SK-N-SH (cell line): ENCODE measurements around the gene TECPR1. TPM values are rescaled to one million over a fixed set of nuclear protein-coding genes. Genes with fewer than 3 reads are reported as not detected.

ENCODE experiments used
- CTCF ChIA-PET: fragments of 300-600, 350-600 bp; formaldehyde crosslinking; extraction: SDS; loops from one replicate; lab custom pipeline; 2021; lab: Yijun Ruan, JAX
- POLR2A ChIA-PET: fragments of 350-600 bp; sonication (Branson Sonifier 250); formaldehyde crosslinking; extraction: SDS; loops from one replicate; lab custom pipeline; 2020; ENCODE audit warnings: antibody characterized with exemption, inconsistent platforms; lab: Yijun Ruan, JAX
- DNase-seq: peaks from one replicate; pipeline ENCODE4 v3.0.0; 2012
- H2AFZ ChIP-seq: fragments of 200-600 bp; sonication (generic); 2 replicates; pipeline ENCODE4 v1.8.1; 2016; ENCODE audit warnings: antibody characterized with exemption, mild to moderate bottlenecking, low read depth
- H3F3A ChIP-seq: fragments of 200-600 bp; sonication (generic); replicated peaks from 2 replicates; pipeline ENCODE3; 2016; ENCODE audit warnings: antibody characterized with exemption, mild to moderate bottlenecking; ENCODE audit not compliant: insufficient read depth
- H3K27ac ChIP-seq, 2 experiments: fragments of 200-500 bp in 1 of 2; fragments of 200-600 bp in 1 of 2; sonication (Bioruptor generic) in 1 of 2; sonication (generic), shearing (Covaris generic) in 1 of 2; 2 replicates each; pipeline versions ENCODE4 v1.5.1 to v1.6.1; 2014 to 2016; ENCODE audit warnings: low read depth in 2 of 2, inconsistent platforms in 1 of 2, low read length in 1 of 2, mild to moderate bottlenecking in 1 of 2, mixed read lengths in 1 of 2
- H3K27me3 ChIP-seq: fragments of 200-600 bp; sonication (generic), shearing (Covaris generic); 2 replicates; pipeline ENCODE4 v1.6.1; 2016; ENCODE audit warnings: mixed run types; ENCODE audit not compliant: insufficient read depth
- H3K36me3 ChIP-seq, 2 experiments: fragments of 200-500 bp in 1 of 2; fragments of 200-600 bp in 1 of 2; sonication (Bioruptor generic) in 1 of 2; sonication (generic) in 1 of 2; replicated peaks in 1 of 2; 2 replicates each; pipeline versions ENCODE3 to v1.5.1; 2014 to 2016; ENCODE audit warnings: low read length in 1 of 2, mild to moderate bottlenecking in 1 of 2; ENCODE audit not compliant: insufficient read depth in 2 of 2, control insufficient read depth in 1 of 2
- H3K4me1 ChIP-seq, 2 experiments: fragments of 200-500 bp in 1 of 2; fragments of 200-600 bp in 1 of 2; sonication (Bioruptor generic) in 1 of 2; sonication (generic), shearing (Covaris generic) in 1 of 2; 2 replicates each; pipeline versions ENCODE4 v1.5.1 to v1.6.1; 2014 to 2016; ENCODE audit warnings: low read depth in 1 of 2, low read length in 1 of 2, mixed run types in 1 of 2; ENCODE audit not compliant: insufficient read depth in 2 of 2, control insufficient read depth in 1 of 2
- H3K4me2 ChIP-seq: fragments of 200-600 bp; sonication (generic), shearing (Covaris generic); 2 replicates; pipeline ENCODE4 v1.6.1; 2017; ENCODE audit warnings: mixed run types
- H3K4me3 ChIP-seq, 2 experiments: fragments of 200-500 bp in 1 of 2; fragments of 200-600 bp in 1 of 2; sonication (Bioruptor generic) in 1 of 2; sonication (generic), shearing (Covaris generic) in 1 of 2; 2 replicates each; pipeline versions ENCODE4 v1.5.1 to v1.8.1; 2014 to 2016; ENCODE audit warnings: low read depth in 2 of 2, inconsistent platforms in 1 of 2, low read length in 1 of 2, mild to moderate bottlenecking in 1 of 2, mixed read lengths in 1 of 2, moderate library complexity in 1 of 2
- H3K79me2 ChIP-seq: fragments of 200-600 bp; sonication (generic); 2 replicates; pipeline ENCODE4 v1.8.1; 2017; ENCODE audit warnings: mild to moderate bottlenecking; ENCODE audit not compliant: insufficient read depth
- H3K9ac ChIP-seq: fragments of 200-600 bp; sonication (generic); 2 replicates; pipeline ENCODE4 v1.6.1; 2017; ENCODE audit warnings: mixed run types
- H3K9me2 ChIP-seq: fragments of 200-600 bp; sonication (generic); 2 replicates; pipeline ENCODE4 v1.6.1; 2017; ENCODE audit warnings: mixed run types
- H3K9me3 ChIP-seq: fragments of 200-600 bp; sonication (generic); 2 replicates; pipeline ENCODE4 v1.6.1; 2017; ENCODE audit warnings: mixed run types, mild to moderate bottlenecking, moderate library complexity
- H4K20me1 ChIP-seq: fragments of 200-600 bp; sonication (generic); 2 replicates; pipeline ENCODE4 v1.6.1; 2017; ENCODE audit warnings: mild to moderate bottlenecking, mixed run types; ENCODE audit not compliant: insufficient read depth
- CHD2 ChIP-seq: fragments of 150-350 bp; IDR thresholded peaks from 2 replicates; pipeline ENCODE4 v1.6.1; 2018; ENCODE audit warnings: low read length; ENCODE audit not compliant: partially characterized antibody
- EZH2phosphoT487 ChIP-seq: fragments of 200-600 bp; sonication (generic); IDR thresholded peaks from 2 replicates; pipeline ENCODE4 v1.6.1; 2017; ENCODE audit warnings: low read depth, mixed run types, mild to moderate bottlenecking, antibody characterized with exemption, moderate library complexity, borderline replicate concordance
- FOXM1 ChIP-seq: IDR thresholded peaks from 2 replicates; pipeline ENCODE4 v1.4.0; 2012; ENCODE audit warnings: low read depth, mild to moderate bottlenecking
- JUND ChIP-seq: IDR thresholded peaks from 2 replicates; pipeline ENCODE4 v1.4.0; 2012
- MXI1 ChIP-seq: IDR thresholded peaks from 2 replicates; pipeline ENCODE4 v1.6.1; 2012; ENCODE audit warnings: mild to moderate bottlenecking, low read depth, low read length, improper control_type of control experiment
- PBX3 ChIP-seq: IDR thresholded peaks from 2 replicates; pipeline ENCODE4; 2012
- POLR2AphosphoS5 ChIP-seq: IDR thresholded peaks from 2 replicates; pipeline ENCODE4 v1.6.1; 2012; ENCODE audit warnings: low read depth, low read length
- RFX5 ChIP-seq: IDR thresholded peaks from 2 replicates; pipeline ENCODE4 v1.6.1; 2012; ENCODE audit warnings: mild to moderate bottlenecking, improper control_type of control experiment, low read length
- SIN3A ChIP-seq: IDR thresholded peaks from 2 replicates; pipeline ENCODE4 v1.6.1; 2012; ENCODE audit warnings: low read depth, mild to moderate bottlenecking, low read length, moderate library complexity, borderline replicate concordance
- SMC3 ChIP-seq: IDR thresholded peaks from 2 replicates; pipeline ENCODE4 v1.6.1; 2012; ENCODE audit warnings: low read depth, low read length, improper control_type of control experiment
- TAF1 ChIP-seq: IDR thresholded peaks from 2 replicates; pipeline ENCODE4 v1.6.1; 2012; ENCODE audit warnings: low read depth, mild to moderate bottlenecking, low read length, moderate library complexity, borderline replicate concordance
- TCF12 ChIP-seq: IDR thresholded peaks from 2 replicates; pipeline ENCODE4 v1.4.0; 2012
- USF1 ChIP-seq: IDR thresholded peaks from 2 replicates; pipeline ENCODE4 v1.4.0; 2012; ENCODE audit warnings: low read depth, borderline replicate concordance
- USF2 ChIP-seq: fragments of 150-350 bp; IDR thresholded peaks from 2 replicates; pipeline ENCODE4 v1.6.1; 2017; ENCODE audit warnings: antibody characterized with exemption, low read length, low read depth, borderline replicate concordance
- WGBS: methylation state at CpG from one replicate; pipeline ENCODE4 v1.1.6; 2017; ENCODE audit warnings: low lambda C conversion rate; 5-methylcytosine and 5-hydroxymethylcytosine counted together
- polyA plus RNA-seq, 3 experiments: library from polyadenylated mRNA; depleted of rRNA; stranded (reverse); fragments of >200 nt; gene quantifications; 2 replicates each; pipeline ENCODE4 v1.2.3, GENCODE V29; 2012

The TECPR1 gene
- polyA plus RNA-seq, 1 of the 3 experiments (the other 2 are of a cell fraction), result 6.8 TPM

GRCh38 chr7:98281757-98282606, 29.9 kb upstream of the TECPR1 start:
- H2AFZ ChIP-seq, result no peak overlapping the region
- ChIA-PET POLR2A (no interaction called here), CTCF (interaction anchor here (0.8 to 3.9 kb wide), 4 partner anchors 12 to 555 kb away, joined by 3 to 27 read pairs (median 5); partner anchors contain the start of gene BAIAP2L1)
- peak overlapping the region; percentile 80 to 92 for H3K4me3 ChIP-seq
- H3K36me3 ChIP-seq, result peaks cover 0 to 12% of the 10 kb centered on the region in 2 experiments
- DNase-seq, result peak; percentile 80
- TF ChIP-seq JUND (no peak), FOXM1 (no peak), MXI1 (no peak; the same call in 1 of the 2 replicates), RFX5 (no peak), EZH2phosphoT487 (no peak), TCF12 (no peak), SIN3A (peak; percentile 66; the same call in 1 of the 2 replicates)
- peaks cover 11% of the 10 kb centered on the region for H3F3A ChIP-seq
- peak overlapping the region; percentile 58 to 66 for H3K27ac ChIP-seq
- H3K4me1 ChIP-seq, result peaks cover 35 to 64% of the 10 kb centered on the region in 2 experiments; a peak in 3 of 4 replicates
- H3K27me3 ChIP-seq, result no peaks in the 10 kb centered on the region
- 5% methylated on average over 12 of the region's 77 CpGs for WGBS
- no peaks in the 10 kb centered on the region for H3K9me2 ChIP-seq
- H3K9me3 ChIP-seq, result no peaks in the 10 kb centered on the region
- H3K9ac ChIP-seq, result peak overlapping the region; percentile 96
- H4K20me1 ChIP-seq, result peaks cover 34% of the 10 kb centered on the region
- H3K79me2 ChIP-seq, result peaks cover 53% of the 10 kb centered on the region
- H3K4me2 ChIP-seq, result peak overlapping the region; percentile 96

GRCh38 chr7:98280791-98281756, 29.0 kb upstream of the TECPR1 start, which contains the start of gene BRI3:
BRI3 (plus strand) TSS chr7:98281686; CDS start chr7:98281796, 110 bp downstream.
- Histone ChIP-seq H3K9ac (peak within 1 kb of the TSS; percentile 96), H3K9me2 (no peaks in the 10 kb centered on the region), H3K4me2 (peak within 1 kb of the TSS; percentile 96), H3K27ac (peak within 1 kb of the TSS; percentile 66 to 82), H3K4me3 (peak within 1 kb of the TSS; percentile 80 to 92), H2AFZ (peak within 1 kb of the TSS; percentile 96), H3K36me3 (peaks cover 0 to 4% of the 10 kb centered on the region in 2 experiments), H3K4me1 (peaks cover 29 to 56% of the 10 kb centered on the region in 2 experiments; a peak in 3 of 4 replicates), H3K27me3 (no peaks in the 10 kb centered on the region), H4K20me1 (peaks cover 25% of the 10 kb centered on the region), H3K79me2 (peaks cover 44% of the 10 kb centered on the region), H3K9me3 (no peaks in the 10 kb centered on the region), H3F3A (peaks cover 11% of the 10 kb centered on the region)
- POLR2A ChIA-PET, result interaction anchor here (0.8 kb wide), 1 partner anchor 46 kb away, joined by 5 read pairs; no protein-coding TSS in a partner anchor
- WGBS, result 9% methylated on average over 53 of the region's 92 CpGs
- peak; percentile 100 for DNase-seq
- peak; percentile 40 for TF ChIP-seq PBX3
- TF ChIP-seq POLR2AphosphoS5, result peak; percentile 94
- peak; percentile 40 for TF ChIP-seq CHD2
- no peak for TF ChIP-seq FOXM1
- TF ChIP-seq TAF1, result peak; percentile 73
- peak; percentile 90 for TF ChIP-seq USF1
- TF ChIP-seq USF2, result peak; percentile 75; the same call in 1 of the 2 replicates
- TF ChIP-seq MXI1, result 0 out of 2 replicates have a peak, but pooled peaks have one; percentile 26
- TF ChIP-seq SMC3, result no peak
- CTCF ChIA-PET, result interaction anchor here (1.6 to 4.8 kb wide), 3 partner anchors 14 to 120 kb away, joined by 5 to 26 read pairs (median 11); partner anchors contain the start of gene BAIAP2L1
